ENCODE results near the gene EPHB1.

DNA sequence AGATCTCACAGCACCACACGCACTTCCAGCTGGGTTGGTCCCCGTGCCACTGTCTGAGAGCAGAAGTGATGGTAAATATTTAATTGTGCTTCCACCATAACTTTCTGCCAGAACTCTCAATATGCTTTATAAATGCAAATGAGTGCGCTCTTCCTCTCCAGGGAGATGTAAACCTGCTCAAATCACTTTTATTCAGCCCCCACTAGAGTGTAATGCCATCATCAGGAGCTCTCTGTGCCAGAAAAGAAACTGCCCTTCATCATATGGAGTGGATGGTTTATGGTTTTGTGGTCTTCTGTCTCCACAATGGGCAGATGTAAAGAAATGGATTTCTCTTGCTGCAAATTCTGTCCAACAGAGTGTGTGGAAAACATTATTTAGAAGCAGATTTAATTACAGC is 127.0 kb downstream of the EPHB1 start:
- TF ChIP-seq SUZ12 (IDR thresholded peaks at IDR 0.05; ENCODE audit: extremely low read depth, insufficient read depth, insufficient read length) (no peak), YY1 (IDR thresholded peaks at IDR 0.05; ENCODE audit: insufficient read depth, insufficient read length) (no peak)

Measured in NT2/D1 (cell line).